A549 (cell line): ENCODE results near the gene ADCYAP1R1.

ENCODE experiments used
- CEBPB ChIP-seq, 2 experiments: fragments of >200 bp in 1 of 2; sonication (Bioruptor Twin) in 1 of 2; formaldehyde crosslinking in 1 of 2; IDR thresholded peaks; 2 replicates each; pipeline ENCODE4 v1.6.1; 2012 to 2016
- POLR2A ChIP-seq: IDR thresholded peaks from 2 replicates; pipeline ENCODE4 v1.6.1; 2012; ENCODE audit warnings: mild to moderate bottlenecking, low read length

DNA sequence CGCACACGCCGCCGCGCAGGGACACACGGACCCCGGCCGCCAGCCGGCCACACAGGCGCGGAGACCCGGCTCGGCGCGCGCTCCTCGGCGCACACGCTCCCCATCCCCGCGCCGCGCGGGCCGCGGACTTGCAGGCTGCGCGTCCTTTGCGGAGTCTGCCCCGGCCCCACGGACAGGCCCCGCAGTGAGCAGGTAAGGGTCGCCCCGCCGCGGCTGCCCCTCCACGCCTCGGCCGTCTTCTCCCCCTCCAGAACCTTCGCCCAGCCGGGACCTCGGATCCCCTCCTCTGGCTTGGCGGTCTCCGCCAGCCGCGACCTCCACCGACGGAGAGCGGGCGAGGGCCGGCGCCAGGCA is 356 bp downstream of the ADCYAP1R1 start:
- TF ChIP-seq CEBPB (IDR thresholded peaks at IDR 0.05): no peak
- TF ChIP-seq POLR2A: no peak
